Osteoblast (primary cell): ENCODE measurements around the gene DHRS9. TPM values are rescaled to one million over a fixed set of nuclear protein-coding genes. Genes with fewer than 3 reads are reported as not detected.

ENCODE experiments used
- DNase-seq: peaks from one replicate; pipeline ENCODE4 v3.0.0; 2011; ENCODE audit warnings: low spot score, mixed read lengths; ENCODE audit not compliant: insufficient read length; ENCODE audit errors: missing footprints
- H2AFZ ChIP-seq: 2 replicates; pipeline ENCODE4 v1.6.0; 2011; ENCODE audit warnings: mild to moderate bottlenecking, low read length
- H3K27ac ChIP-seq: 2 replicates; pipeline ENCODE4 v1.5.1; 2011; ENCODE audit warnings: mild to moderate bottlenecking, low read depth, low read length, moderate library complexity
- H3K27me3 ChIP-seq: 2 replicates; pipeline ENCODE4 v1.6.0; 2012; ENCODE audit warnings: mild to moderate bottlenecking, control low read depth, inconsistent platforms, low read length, moderate library complexity; ENCODE audit not compliant: insufficient read depth
- H3K36me3 ChIP-seq: 2 replicates; pipeline ENCODE4 v1.5.1; 2011; ENCODE audit warnings: mild to moderate bottlenecking, low read length, control low read depth, moderate library complexity; ENCODE audit not compliant: insufficient read depth
- H3K4me1 ChIP-seq: 2 replicates; pipeline ENCODE4 v1.5.1; 2011; ENCODE audit warnings: mild to moderate bottlenecking, low read length, control low read depth, moderate library complexity; ENCODE audit not compliant: insufficient read depth
- H3K4me2 ChIP-seq: 2 replicates; pipeline ENCODE4 v1.6.0; 2011; ENCODE audit warnings: mild to moderate bottlenecking, low read length; ENCODE audit not compliant: insufficient read depth
- H3K4me3 ChIP-seq: fragments of 200-600 bp; sonication (generic); 3 replicates; pipeline ENCODE4 v1.5.1; 2012; ENCODE audit warnings: mild to moderate bottlenecking, low read length, inconsistent platforms; ENCODE audit not compliant: insufficient read depth
- H3K79me2 ChIP-seq: 2 replicates; pipeline ENCODE4 v1.6.0; 2012; ENCODE audit warnings: mild to moderate bottlenecking, low read length, control low read depth, inconsistent platforms; ENCODE audit not compliant: insufficient read depth
- H3K9me3 ChIP-seq: 2 replicates; pipeline ENCODE4 v1.5.1; 2011; ENCODE audit warnings: low read depth, low read length, control low read depth
- H4K20me1 ChIP-seq: 2 replicates; pipeline ENCODE4 v1.6.0; 2012; ENCODE audit warnings: mild to moderate bottlenecking, low read length, control low read depth; ENCODE audit not compliant: insufficient read depth
- CTCF ChIP-seq: IDR thresholded peaks from 2 replicates; pipeline ENCODE4 v1.5.1; 2011; ENCODE audit warnings: mild to moderate bottlenecking, low read depth, low read length, moderate library complexity; ENCODE audit errors: extremely low read depth
- total RNA-seq: library from RNA; depleted of rRNA; stranded (reverse); fragments of >200 nt; gene quantifications from 2 replicates; pipeline ENCODE4 v1.2.3, GENCODE V29; 2012

DHRS9 gene
- total RNA-seq, 1 donor: not detected

DNA sequence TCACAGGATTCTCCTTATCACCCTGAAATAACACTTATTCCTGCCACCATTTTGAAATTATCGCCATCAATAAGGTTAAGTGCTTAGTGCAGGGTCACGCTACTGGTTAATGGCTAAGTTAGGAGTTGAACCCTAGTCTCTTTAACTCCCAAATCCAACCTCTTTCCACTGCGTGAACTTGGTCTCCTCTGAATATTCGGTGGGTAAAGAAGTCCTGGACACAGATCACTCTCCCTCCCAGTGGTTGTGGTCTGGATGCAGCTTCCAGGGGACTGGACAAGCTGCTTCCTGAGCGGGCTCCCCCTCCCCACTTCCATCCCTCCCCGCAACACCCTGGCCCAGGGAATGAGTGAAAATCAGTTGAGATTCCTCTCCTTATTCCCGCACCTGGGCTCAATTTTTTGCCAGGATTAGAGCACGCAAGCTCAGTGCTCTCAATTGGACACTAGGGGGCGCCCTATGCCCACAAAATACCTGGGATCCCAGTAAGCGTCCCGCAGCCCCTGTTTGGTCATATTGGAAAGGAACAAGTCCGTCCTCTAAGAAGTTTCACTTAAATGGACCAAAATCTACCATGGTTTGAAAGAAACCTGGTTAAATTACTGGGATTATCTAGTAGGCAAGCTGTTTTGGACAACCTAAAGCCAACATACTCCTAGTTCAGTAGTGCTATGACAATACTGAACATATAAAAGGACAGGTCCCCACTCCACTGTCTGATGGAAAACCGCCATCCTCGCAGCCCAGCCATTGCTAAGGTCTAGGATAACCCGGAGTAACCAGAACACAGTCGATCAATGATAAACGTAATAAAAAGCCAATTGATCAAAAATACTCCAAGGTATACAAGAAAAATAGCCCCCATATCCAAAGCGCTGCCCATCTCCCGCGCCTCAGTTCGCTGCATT, 40.4 kb downstream of the DHRS9 start:
- peak overlapping the region; percentile 18 for H3K4me3 ChIP-seq
- peak; percentile 91 for TF ChIP-seq CTCF
- H3K9me3 ChIP-seq: no peaks in the 10 kb centered on the region
- H3K79me2 ChIP-seq: no peaks in the 10 kb centered on the region
- peak; percentile 85 for DNase-seq
- H3K4me1 ChIP-seq: peaks cover 3% of the 10 kb centered on the region
- H2AFZ ChIP-seq: peak overlapping the region; percentile 59
- no peaks in the 10 kb centered on the region for H3K36me3 ChIP-seq
- H4K20me1 ChIP-seq: no peaks in the 10 kb centered on the region
- H3K4me2 ChIP-seq: peak overlapping the region; percentile 74
- no peaks in the 10 kb centered on the region for H3K27me3 ChIP-seq
- no peak overlapping the region for H3K27ac ChIP-seq

DNA sequence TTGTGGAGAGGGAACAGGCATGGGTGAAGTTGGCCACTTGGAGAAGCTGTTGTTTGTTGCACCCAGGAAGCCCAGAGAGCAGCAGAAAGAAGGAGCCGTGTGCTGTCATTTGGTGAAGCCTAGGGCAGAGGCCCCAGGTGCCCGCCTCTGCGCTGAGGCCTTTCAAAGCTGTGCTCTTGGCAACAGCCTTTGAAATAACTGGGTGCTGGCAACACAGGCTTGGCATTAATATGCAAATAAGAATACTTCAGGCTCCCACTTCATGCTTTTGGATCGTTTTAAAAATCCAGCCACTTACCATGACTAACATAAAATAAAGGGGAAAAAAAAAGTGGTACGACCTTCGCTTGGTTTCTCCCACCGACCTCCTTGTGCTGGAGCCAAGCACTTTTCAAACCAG, 41.1 kb downstream of the DHRS9 start:
- Histone ChIP-seq H3K27me3 (no peaks in the 10 kb centered on the region), H3K4me1 (peaks cover 3% of the 10 kb centered on the region), H3K4me3 (no peak overlapping the region), H3K79me2 (no peaks in the 10 kb centered on the region), H3K27ac (no peak overlapping the region), H3K36me3 (no peaks in the 10 kb centered on the region), H2AFZ (no peak overlapping the region), H4K20me1 (no peaks in the 10 kb centered on the region), H3K4me2 (no peak overlapping the region), H3K9me3 (no peaks in the 10 kb centered on the region)
- no peak for TF ChIP-seq CTCF
- DNase-seq: no peak

- H2AFZ ChIP-seq: no peak overlapping the region
These were observed 41.6 kb downstream of the DHRS9 start for GRCh38 chr2:169110916-169111315.

More at GRCh38 chr2:169110916-169111315, 41.6 kb downstream of the DHRS9 start:
- H3K27me3 ChIP-seq: no peaks in the 10 kb centered on the region
- no peak overlapping the region for H3K4me2 ChIP-seq
- no peak overlapping the region for H3K27ac ChIP-seq
- no peaks in the 10 kb centered on the region for H3K36me3 ChIP-seq
- H4K20me1 ChIP-seq: no peaks in the 10 kb centered on the region
- no peak overlapping the region for H3K4me3 ChIP-seq
- H3K4me1 ChIP-seq: peaks cover 3% of the 10 kb centered on the region
- no peaks in the 10 kb centered on the region for H3K79me2 ChIP-seq
- DNase-seq: no peak
- H3K9me3 ChIP-seq: no peaks in the 10 kb centered on the region
- no peak for TF ChIP-seq CTCF
